Memory B cell (primary cell): ENCODE measurements around the gene CHTOP.

Experiments used
- ATAC-seq: fragments of 150-1000 bp; cut with Tn5 transposase; 2 replicates; pipeline ENCODE4 v1.10.0; 2021; ENCODE audit warnings: low read depth, mild to moderate bottlenecking, moderate library complexity
- DNase-seq, 2 donors: peaks; one replicate each; pipeline ENCODE4 v3.0.0; 2022; ENCODE audit warnings: low spot score in 2 of 2
- H3K27ac Mint-ChIP-seq: one replicate; pipeline ENCODE4 v1.8.0; 2022; ENCODE audit warnings: mild to moderate bottlenecking, moderate library complexity, mixed read lengths
- H3K27me3 Mint-ChIP-seq: one replicate; pipeline ENCODE4 v1.8.0; 2022; ENCODE audit warnings: mixed read lengths
- H3K36me3 Mint-ChIP-seq: one replicate; pipeline ENCODE4 v1.8.0; 2022; ENCODE audit warnings: mild to moderate bottlenecking, mixed read lengths
- H3K4me1 Mint-ChIP-seq: one replicate; pipeline ENCODE4 v1.8.0; 2022; ENCODE audit warnings: mixed read lengths
- H3K4me3 Mint-ChIP-seq: one replicate; pipeline ENCODE4 v1.8.0; 2022; ENCODE audit warnings: mild to moderate bottlenecking, moderate library complexity, mixed read lengths
- H3K9me3 Mint-ChIP-seq: one replicate; pipeline ENCODE4 v1.8.0; 2022; ENCODE audit warnings: mixed read lengths

The CHTOP gene

GRCh38 chr1:153617663-153618062 is 16.2 kb upstream of the CHTOP start:
- Mint-ChIP-seq H3K27me3 (no peaks in the 10 kb centered on the region), H3K4me1 (no peaks in the 10 kb centered on the region), H3K36me3 (no peaks in the 10 kb centered on the region), H3K27ac (no peak overlapping the region), H3K9me3 (no peaks in the 10 kb centered on the region), H3K4me3 (no peak overlapping the region)
- ATAC-seq, result peak; percentile 98
- peak; percentile 58 for DNase-seq

- no peak for DNase-seq
- Mint-ChIP-seq H3K9me3 (no peaks in the 10 kb centered on the region), H3K36me3 (no peaks in the 10 kb centered on the region), H3K4me3 (no peak overlapping the region), H3K27ac (no peak overlapping the region), H3K4me1 (peaks cover 3% of the 10 kb centered on the region), H3K27me3 (no peaks in the 10 kb centered on the region)
- ATAC-seq, result no peak
Observed at GRCh38 chr1:153619171-153619570, 14.7 kb upstream of the CHTOP start.

- no peak for ATAC-seq
- H3K27ac Mint-ChIP-seq, result peak overlapping the region; percentile 35
Observed at GRCh38 chr1:153623101-153623500, 10.8 kb upstream of the CHTOP start.

GRCh38 chr1:153624965-153625611 is 8.8 kb upstream of the CHTOP start:
- peaks cover 25% of the 10 kb centered on the region for H3K4me1 Mint-ChIP-seq
- no peaks in the 10 kb centered on the region for H3K27me3 Mint-ChIP-seq
- no peak overlapping the region for H3K4me3 Mint-ChIP-seq
- ATAC-seq (no peak), DNase-seq (no peak)
- H3K27ac Mint-ChIP-seq, result no peak overlapping the region
- H3K9me3 Mint-ChIP-seq, result no peaks in the 10 kb centered on the region
- H3K36me3 Mint-ChIP-seq, result no peaks in the 10 kb centered on the region

More at GRCh38 chr1:153623101-153623500, 10.8 kb upstream of the CHTOP start:
- no peaks in the 10 kb centered on the region for H3K9me3 Mint-ChIP-seq
- DNase-seq, result no peak
- H3K4me3 Mint-ChIP-seq, result no peak overlapping the region
- peaks cover 15% of the 10 kb centered on the region for H3K4me1 Mint-ChIP-seq
- H3K36me3 Mint-ChIP-seq, result no peaks in the 10 kb centered on the region
- H3K27me3 Mint-ChIP-seq, result no peaks in the 10 kb centered on the region

GRCh38 chr1:153626477-153626903 is 7.4 kb upstream of the CHTOP start:
- no peak overlapping the region for H3K4me3 Mint-ChIP-seq
- no peaks in the 10 kb centered on the region for H3K36me3 Mint-ChIP-seq
- DNase-seq (no peak), ATAC-seq (no peak)
- H3K27ac Mint-ChIP-seq, result no peak overlapping the region
- peaks cover 25% of the 10 kb centered on the region for H3K4me1 Mint-ChIP-seq
- no peaks in the 10 kb centered on the region for H3K27me3 Mint-ChIP-seq
- no peaks in the 10 kb centered on the region for H3K9me3 Mint-ChIP-seq

GRCh38 chr1:153626904-153627714 is 6.8 kb upstream of the CHTOP start, which contains the start of gene S100A13:
S100A13 (minus strand) TSS chr1:153627505; CDS start chr1:153626472, 1,033 bp downstream.
- peaks cover 25% of the 10 kb centered on the region for H3K4me1 Mint-ChIP-seq
- H3K4me3 Mint-ChIP-seq, result peak within 1 kb of the TSS; percentile 71
- H3K9me3 Mint-ChIP-seq, result no peaks in the 10 kb centered on the region
- H3K36me3 Mint-ChIP-seq, result no peaks in the 10 kb centered on the region
- ATAC-seq (peak; percentile 43), DNase-seq (no peak)
- H3K27ac Mint-ChIP-seq, result peak within 1 kb of the TSS; percentile 7
- no peaks in the 10 kb centered on the region for H3K27me3 Mint-ChIP-seq

GRCh38 chr1:153627715-153628626 is 5.9 kb upstream of the CHTOP start, which contains the start of gene S100A1:
S100A1 (plus strand) TSS chr1:153628434; CDS start chr1:153630522, 2,088 bp downstream.
- peaks cover 26% of the 10 kb centered on the region for H3K4me1 Mint-ChIP-seq

GRCh38 chr1:153628638-153629342 is 5.1 kb upstream of the CHTOP start:
- no peak overlapping the region for H3K4me3 Mint-ChIP-seq
- ATAC-seq (no peak), DNase-seq (no peak)
- H3K36me3 Mint-ChIP-seq, result no peaks in the 10 kb centered on the region
- H3K9me3 Mint-ChIP-seq, result no peaks in the 10 kb centered on the region
- peak overlapping the region; percentile 46 for H3K27ac Mint-ChIP-seq
- H3K4me1 Mint-ChIP-seq, result peaks cover 29% of the 10 kb centered on the region
- H3K27me3 Mint-ChIP-seq, result no peaks in the 10 kb centered on the region

More at GRCh38 chr1:153627715-153628626, 5.9 kb upstream of the CHTOP start, which contains the start of gene S100A1:
- Mint-ChIP-seq H3K36me3 (no peaks in the 10 kb centered on the region), H3K27ac (peak within 1 kb of the TSS; percentile 46), H3K9me3 (no peaks in the 10 kb centered on the region), H3K4me3 (peak within 1 kb of the TSS; percentile 71), H3K27me3 (no peaks in the 10 kb centered on the region)
- ATAC-seq, result no peak
- no peak for DNase-seq

- no peaks in the 10 kb centered on the region for H3K27me3 Mint-ChIP-seq
- no peak overlapping the region for H3K4me3 Mint-ChIP-seq
- peak overlapping the region; percentile 46 for H3K27ac Mint-ChIP-seq
- H3K4me1 Mint-ChIP-seq, result peaks cover 31% of the 10 kb centered on the region
- H3K9me3 Mint-ChIP-seq, result no peaks in the 10 kb centered on the region
- peaks cover 2% of the 10 kb centered on the region for H3K36me3 Mint-ChIP-seq
- no peak for DNase-seq
- no peak for ATAC-seq
Observed at GRCh38 chr1:153629343-153629665, 4.6 kb upstream of the CHTOP start.

GRCh38 chr1:153629971-153630370 is 3.9 kb upstream of the CHTOP start:
- no peak for DNase-seq
- H3K4me1 Mint-ChIP-seq, result peaks cover 32% of the 10 kb centered on the region
- H3K27ac Mint-ChIP-seq, result no peak overlapping the region
- no peak for ATAC-seq
- H3K4me3 Mint-ChIP-seq, result no peak overlapping the region
- no peaks in the 10 kb centered on the region for H3K9me3 Mint-ChIP-seq
- H3K27me3 Mint-ChIP-seq, result no peaks in the 10 kb centered on the region
- peaks cover 3% of the 10 kb centered on the region for H3K36me3 Mint-ChIP-seq

GRCh38 chr1:153630384-153630783 is 3.5 kb upstream of the CHTOP start:
- Mint-ChIP-seq H3K4me3 (no peak overlapping the region), H3K27ac (no peak overlapping the region), H3K4me1 (peaks cover 32% of the 10 kb centered on the region), H3K9me3 (no peaks in the 10 kb centered on the region), H3K36me3 (peaks cover 3% of the 10 kb centered on the region), H3K27me3 (no peaks in the 10 kb centered on the region)
- DNase-seq, result no peak
- ATAC-seq, result no peak

- ATAC-seq (no peak), DNase-seq (no peak)
- Mint-ChIP-seq H3K36me3 (peaks cover 3% of the 10 kb centered on the region), H3K27ac (peak overlapping the region; percentile 65), H3K4me1 (peaks cover 29% of the 10 kb centered on the region), H3K4me3 (no peak overlapping the region), H3K9me3 (no peaks in the 10 kb centered on the region), H3K27me3 (no peaks in the 10 kb centered on the region)
Observed at GRCh38 chr1:153631047-153632022, 2.5 kb upstream of the CHTOP start.
